BLaER1 (cell line): ENCODE data around the gene ABCB9.

ENCODE experiments used
- H3K27ac ChIP-seq: shearing (Covaris generic); formaldehyde crosslinking; 2 replicates; pipeline ENCODE4 v1.8.1; 2022
- H3K27me3 ChIP-seq: shearing (Covaris generic); formaldehyde crosslinking; 2 replicates; pipeline ENCODE4 v1.8.1; 2022
- H3K36me3 ChIP-seq: shearing (Covaris generic); formaldehyde crosslinking; 2 replicates; pipeline ENCODE4 v1.8.1; 2022
- H3K4me1 ChIP-seq: shearing (Covaris generic); formaldehyde crosslinking; 2 replicates; pipeline ENCODE4 v1.8.1; 2022
- H3K4me2 ChIP-seq: shearing (Covaris generic); formaldehyde crosslinking; 2 replicates; pipeline ENCODE4 v1.8.1; 2022
- H3K4me3 ChIP-seq: shearing (Covaris generic); formaldehyde crosslinking; 2 replicates; pipeline ENCODE4 v1.8.1; 2022
- H3K9ac ChIP-seq: shearing (Covaris generic); formaldehyde crosslinking; 2 replicates; pipeline ENCODE4 v1.8.1; 2022
- H3K9me3 ChIP-seq: shearing (Covaris generic); formaldehyde crosslinking; 2 replicates; pipeline ENCODE4 v1.8.1; 2022
- H4K20me1 ChIP-seq: shearing (Covaris generic); formaldehyde crosslinking; 2 replicates; pipeline ENCODE4 v1.8.1; 2022
- Cebpa-rat ChIP-seq: shearing (Covaris generic); IDR thresholded peaks from 2 replicates; pipeline ENCODE4 v1.8.1; 2022

The ABCB9 gene

DNA sequence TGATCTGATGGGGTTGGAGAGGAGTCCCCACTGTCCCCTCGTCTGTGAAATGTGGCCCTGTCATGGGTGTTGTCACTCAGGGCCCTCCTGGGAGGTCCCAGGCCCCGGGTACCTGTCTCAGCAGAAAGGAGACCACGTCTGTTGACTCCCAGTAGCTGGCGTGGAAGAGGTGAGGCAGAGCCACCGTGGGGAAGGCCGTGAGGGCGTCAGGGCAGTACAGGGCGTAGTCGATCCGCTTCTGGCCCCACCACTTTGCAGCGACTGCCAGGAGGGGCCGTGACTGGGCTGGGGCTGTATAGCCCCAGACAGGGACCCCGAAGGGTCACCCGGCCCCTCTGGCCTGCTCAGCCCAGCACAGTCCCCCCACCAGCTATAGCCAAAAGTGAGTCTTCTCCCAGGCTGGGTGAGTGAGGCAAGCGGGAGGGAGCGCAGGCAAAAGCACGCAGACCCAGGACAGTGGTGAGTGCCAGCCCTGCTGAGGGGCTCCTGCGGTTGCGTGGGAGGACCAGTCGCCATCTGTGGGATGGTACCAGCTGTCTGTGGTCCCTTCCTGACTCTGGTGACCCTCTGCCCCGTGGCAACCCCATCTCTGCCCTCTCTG is 22.4 kb upstream of the ABCB9 start:
- no peak for TF ChIP-seq Cebpa-rat
- Histone ChIP-seq H4K20me1 (peaks cover 26% of the 10 kb centered on the region), H3K27ac (no peak overlapping the region), H3K4me2 (no peak overlapping the region), H3K27me3 (no peaks in the 10 kb centered on the region), H3K36me3 (peaks cover 78% of the 10 kb centered on the region), H3K9me3 (no peaks in the 10 kb centered on the region), H3K4me1 (peaks cover 15% of the 10 kb centered on the region), H3K9ac (no peak overlapping the region), H3K4me3 (no peak overlapping the region)

DNA sequence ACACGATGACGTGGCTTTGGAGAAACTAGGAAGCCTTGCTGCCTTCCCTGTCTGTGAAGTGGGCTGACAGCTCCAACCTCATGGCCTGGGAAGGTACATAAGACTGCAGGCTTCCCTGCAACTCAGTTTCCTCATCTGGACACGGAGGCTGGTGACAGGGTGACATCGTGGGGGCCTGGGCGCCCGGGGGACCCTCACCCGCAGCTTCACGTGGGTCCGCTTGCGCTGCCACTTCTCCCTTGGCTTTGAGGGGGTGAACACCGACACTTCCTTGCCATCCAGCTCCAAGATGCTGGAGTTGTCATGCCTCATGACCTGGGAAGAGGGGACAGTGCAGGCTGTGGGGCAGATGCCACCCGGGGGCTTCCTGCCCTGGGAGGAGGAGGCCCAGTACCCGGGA is 21.8 kb upstream of the ABCB9 start:
- Histone ChIP-seq H3K9ac (no peak overlapping the region), H3K27ac (no peak overlapping the region), H3K4me2 (no peak overlapping the region), H3K4me1 (peaks cover 22% of the 10 kb centered on the region), H4K20me1 (peaks cover 32% of the 10 kb centered on the region), H3K9me3 (no peaks in the 10 kb centered on the region), H3K36me3 (peaks cover 83% of the 10 kb centered on the region), H3K4me3 (no peak overlapping the region), H3K27me3 (no peaks in the 10 kb centered on the region)
- no peak for TF ChIP-seq Cebpa-rat

DNA sequence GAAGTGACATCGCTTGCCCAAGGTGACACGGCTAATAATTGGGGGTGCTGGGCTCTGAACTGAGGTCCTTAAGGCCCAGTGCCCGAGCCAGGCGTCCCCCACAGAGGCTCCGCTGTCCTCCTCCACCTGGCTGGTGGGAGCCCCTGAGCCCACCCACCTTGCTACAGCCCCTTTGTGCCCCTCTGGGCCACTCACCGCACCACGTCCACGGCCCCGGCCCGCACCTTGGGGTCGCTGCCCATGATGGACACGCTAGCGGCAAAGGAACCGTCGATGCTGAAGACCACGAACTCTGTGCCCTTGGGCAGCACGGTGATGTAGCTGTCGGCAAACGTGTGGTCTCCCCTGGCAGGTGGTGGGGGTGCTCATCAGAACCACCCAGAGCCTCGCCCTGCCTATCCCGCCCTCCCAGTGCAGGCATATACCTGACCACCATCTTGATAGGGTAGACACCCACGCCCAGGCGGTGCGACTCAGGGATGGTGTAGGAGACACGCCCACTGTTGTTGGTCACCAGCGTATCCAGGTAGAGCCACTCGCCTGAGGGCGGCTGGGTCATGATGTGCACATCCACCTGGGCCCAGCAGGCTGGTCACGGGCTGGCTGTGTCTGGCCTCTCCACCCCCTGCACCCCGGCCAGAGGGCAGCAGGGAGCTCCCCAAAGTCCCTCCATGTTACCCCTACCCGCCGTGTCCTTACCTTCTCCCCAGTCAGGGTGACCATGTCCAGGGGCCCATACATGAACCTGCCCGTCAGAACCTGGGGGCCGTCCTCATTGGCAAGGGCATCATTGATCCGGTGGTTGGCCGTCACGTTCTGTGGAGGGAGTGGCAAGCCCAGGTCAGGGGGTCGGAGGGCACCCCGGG is 21.1 kb upstream of the ABCB9 start:
- H3K27me3 ChIP-seq, result no peaks in the 10 kb centered on the region
- no peak overlapping the region for H3K27ac ChIP-seq
- H3K9ac ChIP-seq, result no peak overlapping the region
- no peak overlapping the region for H3K4me2 ChIP-seq
- no peaks in the 10 kb centered on the region for H3K9me3 ChIP-seq
- H3K4me3 ChIP-seq, result no peak overlapping the region
- no peak for TF ChIP-seq Cebpa-rat
- H3K4me1 ChIP-seq, result peaks cover 29% of the 10 kb centered on the region
- H3K36me3 ChIP-seq, result peaks cover 90% of the 10 kb centered on the region
- H4K20me1 ChIP-seq, result peaks cover 39% of the 10 kb centered on the region

DNA sequence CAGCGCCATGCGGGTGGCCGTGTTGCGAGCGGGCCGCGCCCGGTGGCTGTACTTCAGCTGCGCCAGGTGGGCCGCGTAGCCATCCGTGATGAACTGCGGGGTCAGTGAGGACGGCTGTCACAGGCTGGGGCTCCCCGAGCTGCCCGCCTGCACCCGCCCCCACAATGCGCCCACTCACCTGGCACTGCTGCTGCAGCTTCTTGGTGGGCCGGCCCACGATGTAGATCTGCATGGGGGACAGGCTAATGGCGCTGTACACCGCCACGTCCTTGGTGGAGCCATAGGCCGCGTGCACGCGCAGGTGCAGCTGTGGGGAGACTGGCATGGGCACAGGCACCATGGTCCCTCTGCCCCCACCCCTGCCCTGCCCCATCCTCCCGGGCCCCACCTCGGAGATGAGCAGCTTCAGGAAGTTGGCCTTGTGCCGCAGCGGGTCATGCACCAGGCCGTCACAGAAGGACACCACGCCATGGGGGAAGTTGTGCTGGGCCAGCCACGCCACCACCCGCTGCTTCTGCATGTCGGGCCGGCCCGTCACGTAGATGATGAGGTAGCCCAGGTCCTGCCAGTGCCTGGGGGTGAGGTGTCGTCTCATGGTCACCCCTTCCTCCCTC is 20.1 kb upstream of the ABCB9 start:
- H3K4me1 ChIP-seq, result peaks cover 39% of the 10 kb centered on the region
- peaks cover 92% of the 10 kb centered on the region for H3K36me3 ChIP-seq
- no peak overlapping the region for H3K27ac ChIP-seq
- H4K20me1 ChIP-seq, result peaks cover 49% of the 10 kb centered on the region
- H3K27me3 ChIP-seq, result no peaks in the 10 kb centered on the region
- no peak for TF ChIP-seq Cebpa-rat
- H3K4me2 ChIP-seq, result no peak overlapping the region
- H3K9ac ChIP-seq, result no peak overlapping the region
- H3K4me3 ChIP-seq, result no peak overlapping the region
- H3K9me3 ChIP-seq, result no peaks in the 10 kb centered on the region

DNA sequence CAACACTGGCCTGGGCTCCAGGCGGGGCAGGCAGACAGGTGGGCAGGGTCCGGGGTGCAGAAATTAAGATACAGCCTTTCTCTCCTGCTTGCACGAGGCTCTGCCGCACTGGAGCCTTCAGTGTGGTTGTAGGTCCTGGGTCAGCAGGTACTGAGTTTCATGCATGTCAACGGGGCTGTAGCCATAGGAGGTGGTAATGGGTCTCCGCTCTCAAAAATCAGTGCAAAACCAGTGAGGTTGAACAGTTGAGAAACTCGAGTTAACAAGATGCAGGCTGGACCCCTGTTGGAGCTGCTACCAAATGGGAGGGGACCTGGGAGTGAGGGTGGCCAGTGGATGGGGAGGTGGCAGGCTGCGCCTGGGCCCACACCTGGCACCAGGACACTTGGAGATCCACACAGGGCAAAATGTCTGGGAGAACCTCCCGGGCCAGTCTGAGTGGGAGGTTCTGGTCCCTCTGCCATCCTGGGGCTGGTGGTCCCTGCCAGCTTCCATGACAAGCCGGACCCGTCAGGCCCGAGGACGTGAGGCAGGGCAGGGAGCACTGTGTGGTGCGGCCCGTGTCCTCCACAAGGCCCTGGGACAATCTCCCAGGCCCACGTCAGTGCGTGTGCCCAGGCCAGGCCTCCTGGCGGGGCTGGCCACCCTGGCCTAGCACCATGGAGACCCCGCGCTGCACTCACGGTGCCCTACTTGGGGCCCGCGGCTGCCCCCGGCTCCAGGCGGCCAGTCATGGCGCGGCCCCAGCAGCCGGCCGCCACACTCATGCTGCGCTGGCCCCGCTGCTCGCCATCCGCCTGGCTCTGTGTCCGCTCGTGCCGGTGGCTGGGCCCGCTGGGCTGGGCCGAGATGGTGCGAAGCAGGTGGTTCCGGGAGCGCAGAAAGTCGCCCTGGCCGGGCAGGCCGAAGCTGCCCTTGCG is 19.3 kb upstream of the ABCB9 start:
- H3K27ac ChIP-seq, result 0 out of 2 replicates have a peak overlapping the region, but pooled peaks have one; percentile 38
- no peak overlapping the region for H3K4me3 ChIP-seq
- H3K9me3 ChIP-seq, result no peaks in the 10 kb centered on the region
- peaks cover 86% of the 10 kb centered on the region for H3K36me3 ChIP-seq
- peaks cover 55% of the 10 kb centered on the region for H4K20me1 ChIP-seq
- H3K27me3 ChIP-seq, result no peaks in the 10 kb centered on the region
- H3K4me2 ChIP-seq, result no peak overlapping the region
- no peak for TF ChIP-seq Cebpa-rat
- 0 out of 2 replicates have a peak overlapping the region, but pooled peaks have one; percentile 27 for H3K9ac ChIP-seq
- peaks cover 40% of the 10 kb centered on the region for H3K4me1 ChIP-seq

DNA sequence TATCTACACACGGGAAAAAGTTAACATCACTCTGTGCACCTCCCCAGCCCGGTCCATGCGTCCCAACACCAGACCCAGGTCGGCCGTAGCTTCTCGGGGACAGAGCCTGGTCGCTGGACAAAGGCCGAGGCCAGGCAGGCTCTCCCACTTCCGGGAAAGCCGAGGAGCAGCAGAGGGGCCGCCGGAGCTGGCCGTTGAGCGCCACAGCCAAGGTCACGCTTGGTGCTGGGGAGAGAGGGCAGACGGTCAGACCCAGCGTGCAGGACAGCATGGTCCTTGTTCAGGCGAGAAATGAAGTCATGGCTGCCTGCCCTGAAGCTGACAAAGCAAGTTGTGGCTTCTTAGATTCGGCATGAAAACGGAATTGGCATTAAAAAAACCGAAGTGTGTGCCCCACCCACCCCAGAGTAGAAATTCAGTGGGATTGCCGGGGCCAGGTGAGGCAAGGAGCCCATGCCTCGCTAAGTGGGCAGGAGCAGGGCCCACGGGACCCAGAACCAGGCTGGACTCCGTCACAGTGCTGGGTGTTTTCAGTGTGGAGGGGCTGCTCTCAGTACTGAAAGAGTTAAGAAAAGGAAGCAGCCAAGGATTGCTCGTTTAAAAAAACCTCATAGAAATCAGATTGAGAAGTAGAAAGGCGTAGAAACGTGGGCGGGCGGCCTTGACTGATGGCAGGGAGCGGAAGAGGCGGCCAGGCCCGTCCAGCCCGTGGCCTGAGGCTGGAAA is 18.5 kb upstream of the ABCB9 start:
- no peak for TF ChIP-seq Cebpa-rat
- H3K27me3 ChIP-seq, result no peaks in the 10 kb centered on the region
- H3K9me3 ChIP-seq, result no peaks in the 10 kb centered on the region
- peaks cover 43% of the 10 kb centered on the region for H3K4me1 ChIP-seq
- H4K20me1 ChIP-seq, result peaks cover 55% of the 10 kb centered on the region
- H3K4me2 ChIP-seq, result peak overlapping the region; percentile 97
- peak overlapping the region; percentile 27; the same call in 1 of the 2 replicates for H3K9ac ChIP-seq
- H3K36me3 ChIP-seq, result peaks cover 78% of the 10 kb centered on the region
- H3K27ac ChIP-seq, result 0 out of 2 replicates have a peak overlapping the region, but pooled peaks have one; percentile 38
- H3K4me3 ChIP-seq, result no peak overlapping the region

DNA sequence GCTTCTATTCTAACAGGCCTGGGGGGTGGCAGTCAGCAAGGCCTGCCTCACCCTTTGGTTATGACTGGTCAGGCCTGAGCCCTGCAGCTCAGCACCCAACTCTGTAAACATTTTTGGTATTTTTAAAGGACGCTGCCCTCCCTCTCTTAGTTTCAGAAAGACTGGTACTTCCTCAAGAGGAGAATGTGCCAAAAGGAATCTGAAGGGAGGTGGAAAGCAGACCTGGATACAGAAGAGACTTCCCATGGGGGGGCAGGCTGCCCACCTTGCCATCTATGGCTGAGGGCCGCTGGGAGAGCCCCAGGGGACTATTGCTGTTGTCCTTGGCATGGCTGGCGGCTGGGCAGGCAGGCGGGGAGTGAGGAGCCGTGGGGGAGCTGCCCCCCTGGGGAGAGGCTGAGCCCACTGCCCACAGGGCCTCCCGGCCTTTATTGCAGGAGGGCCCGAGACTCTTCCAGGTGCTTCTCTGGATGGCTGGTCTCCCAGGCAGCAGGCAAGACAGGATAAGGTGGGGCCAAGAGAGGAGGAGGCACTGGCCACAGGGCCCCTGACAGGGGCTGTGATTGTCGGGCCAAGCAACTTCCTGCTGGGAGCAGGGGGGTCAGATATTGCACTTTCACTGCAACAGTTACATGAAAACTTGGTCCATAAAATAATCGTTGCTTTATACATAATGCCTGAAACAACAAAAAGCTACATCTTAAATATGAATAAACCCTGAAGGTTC is 17.7 kb upstream of the ABCB9 start:
- Histone ChIP-seq H3K36me3 (peaks cover 73% of the 10 kb centered on the region), H4K20me1 (peaks cover 55% of the 10 kb centered on the region), H3K4me1 (peaks cover 51% of the 10 kb centered on the region), H3K27me3 (no peaks in the 10 kb centered on the region), H3K9ac (peak overlapping the region; percentile 27; the same call in 1 of the 2 replicates), H3K9me3 (no peaks in the 10 kb centered on the region), H3K4me2 (peak overlapping the region; percentile 97), H3K27ac (peak overlapping the region; percentile 59), H3K4me3 (no peak overlapping the region)
- TF ChIP-seq Cebpa-rat, result no peak
